WTC11 (cell line): Measurements from ENCODE around the gene PHKA2. TPM values are rescaled to one million over a fixed set of nuclear protein-coding genes. Genes with fewer than 3 reads are reported as not detected.

Experiments
- ATAC-seq: fragments of 200-7000 bp; cut with Tn5 transposase; 2 replicates; pipeline ENCODE4 v1.10.0; 2021; ENCODE audit warnings: mild to moderate bottlenecking, moderate library complexity
- CTCF ChIA-PET: fragments of 300-600 bp; sonication (Branson Sonifier 250); formaldehyde crosslinking; loops from one replicate; lab custom pipeline; 2021; ENCODE audit warnings: antibody characterized with exemption; lab: Charles Lee
- POLR2A ChIA-PET: fragments of 350-600 bp; sonication (Branson Sonifier 250); formaldehyde crosslinking; loops from one replicate; lab custom pipeline; 2021; ENCODE audit warnings: antibody characterized with exemption; lab: Charles Lee
- DNase-seq: peaks from one replicate; pipeline ENCODE4 v3.0.0; 2021; ENCODE audit warnings: low spot score
- H3K27ac Mint-ChIP-seq: 2 replicates; pipeline ENCODE4 v1.8.0; 2021; ENCODE audit warnings: mixed read lengths
- H3K27me3 Mint-ChIP-seq: 2 replicates; pipeline ENCODE4 v1.8.0; 2021; ENCODE audit warnings: low read depth, mild to moderate bottlenecking, moderate library complexity, mixed read lengths
- H3K36me3 Mint-ChIP-seq: 2 replicates; pipeline ENCODE4 v1.8.0; 2021; ENCODE audit warnings: mixed read lengths
- H3K4me1 Mint-ChIP-seq: 2 replicates; pipeline ENCODE4 v1.8.0; 2022; ENCODE audit warnings: mixed read lengths
- H3K4me3 Mint-ChIP-seq: 2 replicates; pipeline ENCODE4 v1.8.0; 2021; ENCODE audit warnings: mild to moderate bottlenecking, moderate library complexity, mixed read lengths
- H3K9me3 Mint-ChIP-seq: 2 replicates; pipeline ENCODE4 v1.8.0; 2021; ENCODE audit warnings: mixed read lengths
- ARID4B ChIP-seq: sonication (generic); formaldehyde crosslinking; IDR thresholded peaks from 2 replicates; pipeline ENCODE4 v1.8.0; 2023; ENCODE audit warnings: missing genetic modification reagents, mild to moderate bottlenecking, borderline replicate concordance
- CDX4 ChIP-seq: fragments of 250-450 bp; sonication (Bioruptor Pico); IDR thresholded peaks from 2 replicates; pipeline ENCODE4 v1.9.0; 2021; ENCODE audit warnings: moderate library complexity, mild to moderate bottlenecking, inconsistent platforms, borderline replicate concordance
- CREB1 ChIP-seq: sonication (generic); formaldehyde crosslinking; IDR thresholded peaks from 2 replicates; pipeline ENCODE4 v1.8.0; 2023; ENCODE audit warnings: mild to moderate bottlenecking, missing genetic modification reagents
- E2F1 ChIP-seq: sonication (generic); formaldehyde crosslinking; IDR thresholded peaks from 2 replicates; pipeline ENCODE4 v1.8.0; 2022; ENCODE audit warnings: mild to moderate bottlenecking, missing genetic modification reagents
- E2F5 ChIP-seq: sonication (generic); formaldehyde crosslinking; IDR thresholded peaks from 2 replicates; pipeline ENCODE4 v1.8.1; 2022; ENCODE audit warnings: mild to moderate bottlenecking, moderate library complexity, missing genetic modification reagents
- ELF4 ChIP-seq: sonication (generic); formaldehyde crosslinking; IDR thresholded peaks from 2 replicates; pipeline ENCODE4 v1.8.1; 2022; ENCODE audit warnings: low read depth, mild to moderate bottlenecking, moderate library complexity, missing genetic modification reagents
- EMX1 ChIP-seq: fragments of 250-450 bp; sonication (Bioruptor Pico); IDR thresholded peaks from 2 replicates; pipeline ENCODE4 v1.8.0; 2021; ENCODE audit warnings: mild to moderate bottlenecking
- ERG ChIP-seq: fragments of 250-450 bp; sonication (Bioruptor Pico); IDR thresholded peaks from 2 replicates; pipeline ENCODE4 v1.8.0; 2021; ENCODE audit warnings: mild to moderate bottlenecking
- ESRRA ChIP-seq: sonication (generic); formaldehyde crosslinking; IDR thresholded peaks from 2 replicates; pipeline ENCODE4 v1.8.1; 2022; ENCODE audit warnings: mild to moderate bottlenecking, missing genetic modification reagents, borderline replicate concordance
- ETV6 ChIP-seq: sonication (generic); formaldehyde crosslinking; IDR thresholded peaks from 2 replicates; pipeline ENCODE4 v1.8.1; 2022; ENCODE audit warnings: mild to moderate bottlenecking, missing genetic modification reagents
- FOXP1 ChIP-seq: sonication (generic); formaldehyde crosslinking; IDR thresholded peaks from 2 replicates; pipeline ENCODE4 v1.8.0; 2022; ENCODE audit warnings: missing genetic modification reagents, mild to moderate bottlenecking, moderate library complexity, borderline replicate concordance
- GRHL2 ChIP-seq: fragments of 250-450 bp; sonication (Bioruptor Pico); IDR thresholded peaks from 2 replicates; pipeline ENCODE4 v1.8.0; 2022; ENCODE audit warnings: mild to moderate bottlenecking, moderate library complexity; ENCODE audit not compliant: insufficient replicate concordance, severe bottlenecking
- GTF2I ChIP-seq: fragments of 250-450 bp; sonication (Bioruptor Pico); conservative IDR thresholded peaks from 2 replicates; pipeline ENCODE4 v1.4.0; 2021; ENCODE audit warnings: mild to moderate bottlenecking
- HMGA2 ChIP-seq: fragments of 250-450 bp; sonication (Bioruptor Pico); IDR thresholded peaks from 2 replicates; pipeline ENCODE4 v1.4.0; 2021; ENCODE audit warnings: mild to moderate bottlenecking, moderate library complexity
- NFATC4 ChIP-seq: fragments of 250-450 bp; sonication (Bioruptor Pico); IDR thresholded peaks from 2 replicates; pipeline ENCODE4 v1.9.0; 2021; ENCODE audit warnings: mild to moderate bottlenecking
- NFYB ChIP-seq: sonication (generic); formaldehyde crosslinking; conservative IDR thresholded peaks from 2 replicates; pipeline ENCODE4 v1.8.0; 2022; ENCODE audit warnings: low read depth, missing genetic modification reagents
- NR1H2 ChIP-seq: sonication (generic); formaldehyde crosslinking; IDR thresholded peaks from 2 replicates; pipeline ENCODE4 v1.9.0; 2021; ENCODE audit warnings: mild to moderate bottlenecking, moderate library complexity, missing genetic modification reagents
- RORB ChIP-seq: fragments of 250-450 bp; sonication (Bioruptor Pico); IDR thresholded peaks from 2 replicates; pipeline ENCODE4 v1.9.0; 2021; ENCODE audit warnings: mild to moderate bottlenecking
- SMAD3 ChIP-seq: sonication (generic); formaldehyde crosslinking; IDR thresholded peaks from 2 replicates; pipeline ENCODE4 v1.8.0; 2022; ENCODE audit warnings: missing genetic modification reagents, mild to moderate bottlenecking, borderline replicate concordance
- TEAD1 ChIP-seq: sonication (generic); formaldehyde crosslinking; IDR thresholded peaks from 2 replicates; pipeline ENCODE4 v1.8.0; 2022; ENCODE audit warnings: mild to moderate bottlenecking, missing genetic modification reagents
- USF1 ChIP-seq: sonication (generic); formaldehyde crosslinking; IDR thresholded peaks from 2 replicates; pipeline ENCODE4 v1.8.0; 2022; ENCODE audit warnings: mild to moderate bottlenecking, missing genetic modification reagents
- ZMAT4 ChIP-seq: fragments of 250-450 bp; sonication (Bioruptor Pico); IDR thresholded peaks from 2 replicates; pipeline ENCODE4 v1.9.0; 2021; ENCODE audit warnings: mild to moderate bottlenecking
- ZNF416 ChIP-seq: fragments of 250-450 bp; sonication (Bioruptor Pico); IDR thresholded peaks from 2 replicates; pipeline ENCODE4 v1.9.0; 2021; ENCODE audit warnings: mild to moderate bottlenecking, inconsistent platforms
- ZNF671 ChIP-seq: fragments of 250-450 bp; sonication (Bioruptor Pico); IDR thresholded peaks from 2 replicates; pipeline ENCODE4 v1.8.0; 2021; ENCODE audit warnings: mild to moderate bottlenecking
- total RNA-seq: library from RNA; stranded (reverse); gene quantifications from 3 replicates; pipeline ENCODE4 v1.2.3, GENCODE V29; 2021

PHKA2 gene
- total RNA-seq, 1 experiment from 2014 or later: 23.8 TPM

- no peak for TF ChIP-seq E2F5 (CRISPR knock-in tag)
- TF ChIP-seq CDX4: no peak
- TF ChIP-seq GTF2I (CRISPR knock-in tag): no peak
- TF ChIP-seq GRHL2 (CRISPR knock-in tag): no peak
- TF ChIP-seq CREB1 (CRISPR knock-in tag): no peak
- no peak for TF ChIP-seq NR1H2 (CRISPR knock-in tag)
- no peak for TF ChIP-seq SMAD3 (CRISPR knock-in tag)
- TF ChIP-seq ELF4 (CRISPR knock-in tag): no peak
- no peak for TF ChIP-seq NFYB (CRISPR knock-in tag)
- TF ChIP-seq EMX1 (CRISPR knock-in tag): no peak
- TF ChIP-seq USF1 (CRISPR knock-in tag): no peak
- TF ChIP-seq ETV6 (CRISPR knock-in tag): no peak
- TF ChIP-seq ESRRA (CRISPR knock-in tag): no peak
- no peak for TF ChIP-seq ERG (CRISPR knock-in tag)
- no peak for TF ChIP-seq E2F1 (CRISPR knock-in tag)
- TF ChIP-seq FOXP1 (CRISPR knock-in tag): no peak
- TF ChIP-seq, all 79 proteins: peak for 0
- ATAC-seq (no peak), DNase-seq (no peak)
- H3K4me1 Mint-ChIP-seq: no peaks in the 10 kb centered on the region; the same call in 1 of the 2 replicates
- no peaks in the 10 kb centered on the region; the same call in 1 of the 2 replicates for H3K27me3 Mint-ChIP-seq
- H3K4me3 Mint-ChIP-seq: no peak overlapping the region
- ChIA-PET POLR2A (no interaction called here), CTCF (no interaction called here)
- H3K9me3 Mint-ChIP-seq: no peaks in the 10 kb centered on the region
- H3K36me3 Mint-ChIP-seq: no peaks in the 10 kb centered on the region
- no peak overlapping the region for H3K27ac Mint-ChIP-seq
These were observed 110.1 kb downstream of the PHKA2 start for GRCh38 chrX:18873836-18874235.

- Mint-ChIP-seq H3K4me1 (no peaks in the 10 kb centered on the region; the same call in 1 of the 2 replicates), H3K4me3 (no peak overlapping the region), H3K36me3 (no peaks in the 10 kb centered on the region), H3K9me3 (no peaks in the 10 kb centered on the region), H3K27me3 (no peaks in the 10 kb centered on the region; the same call in 1 of the 2 replicates), H3K27ac (no peak overlapping the region)
- DNase-seq (no peak), ATAC-seq (no peak)
- POLR2A ChIA-PET: no interaction called here
- CTCF ChIA-PET: no interaction called here
- no peak for TF ChIP-seq TEAD1 (CRISPR knock-in tag)
- TF ChIP-seq ARID4B: no peak
- no peak for TF ChIP-seq HMGA2 (CRISPR knock-in tag)
- TF ChIP-seq USF1 (CRISPR knock-in tag): no peak
- no peak for TF ChIP-seq ZNF671 (CRISPR knock-in tag)
- no peak for TF ChIP-seq ZMAT4 (CRISPR knock-in tag)
- no peak for TF ChIP-seq GTF2I (CRISPR knock-in tag)
- no peak for TF ChIP-seq ZNF416 (CRISPR knock-in tag)
- no peak for TF ChIP-seq RORB (CRISPR knock-in tag)
- no peak for TF ChIP-seq NFATC4 (CRISPR knock-in tag)
These were observed 110.6 kb downstream of the PHKA2 start for GRCh38 chrX:18873189-18873791.
